Gastrocnemius medialis (tissue), 4 donors: ENCODE results near the gene CD72.
"Not testable (repeated sequence)": the region's sequence is repeated elsewhere in the genome, so short reads cannot be mapped to it uniquely, and the experiment has no call there.

Experiments
- CTCF ChIP-seq, 5 experiments: fragments of 450-650 bp in 3 of 5; fragments of 200-600 bp in 2 of 5; sonication (generic) in 2 of 5; IDR thresholded peaks in 4 of 5; conservative IDR thresholded peaks in 1 of 5; 1 replicate in 4 of 5; 2 replicates in 1 of 5; pipeline ENCODE4 v1.5.1; 2016 to 2019; ENCODE audit warnings: antibody characterized with exemption in 5 of 5, mild to moderate bottlenecking in 3 of 5, moderate library complexity in 3 of 5
- POLR2A ChIP-seq, 2 donors: fragments of 450-650 bp; IDR thresholded peaks; one replicate each; pipeline ENCODE4 v1.6.1; 2017; ENCODE audit warnings: antibody characterized with exemption in 2 of 2, mild to moderate bottlenecking in 2 of 2, moderate library complexity in 2 of 2

GRCh38 chr9:35639225-35639624, 21.0 kb upstream of the CD72 start:
- not testable (repeated sequence) for TF ChIP-seq CTCF (IDR thresholded peaks at IDR 0.05 in 4 of 5, conservative IDR thresholded peaks at IDR 0.05 in 1 of 5); POLR2A (IDR thresholded peaks at IDR 0.05)
